K562 (cell line): ENCODE measurements around the gene SSTR1.

ENCODE experiments used
- CHCHD3 ChIP-seq: fragments of 250-450 bp; sonication (Bioruptor Pico); IDR thresholded peaks from 2 replicates; pipeline ENCODE4 v2.1.2; 2022; ENCODE audit warnings: mild to moderate bottlenecking
- CTCF ChIP-seq, 3 experiments: IDR thresholded peaks in 2 of 3; conservative IDR thresholded peaks in 1 of 3; 2 replicates each; pipeline ENCODE4 v1.5.1; 2011 to 2012; ENCODE audit warnings: low read length in 3 of 3, mild to moderate bottlenecking in 3 of 3, control low read depth in 2 of 3, improper control_type of control experiment in 1 of 3, inconsistent platforms in 1 of 3, low read depth in 1 of 3, mixed read lengths in 1 of 3, moderate library complexity in 1 of 3; ENCODE audit not compliant: insufficient read depth in 2 of 3
- GTF2A2 ChIP-seq: IDR thresholded peaks from 2 replicates; pipeline ENCODE4 v1.6.1; 2016; ENCODE audit warnings: mild to moderate bottlenecking, missing genetic modification characterization, missing compliant biosample characterization
- HEY1 ChIP-seq: fragments of 250-450 bp; sonication (Bioruptor Pico); IDR thresholded peaks from 2 replicates; pipeline ENCODE4 v1.5.0; 2020; ENCODE audit warnings: mild to moderate bottlenecking, moderate library complexity, borderline replicate concordance
- L3MBTL2 ChIP-seq: fragments of 450-650 bp; IDR thresholded peaks from 2 replicates; pipeline ENCODE4 v1.6.1; 2016; ENCODE audit warnings: mild to moderate bottlenecking, moderate library complexity
- MAFF ChIP-seq: IDR thresholded peaks from 2 replicates; pipeline ENCODE4 v1.6.1; 2012; ENCODE audit warnings: low read length, improper control_type of control experiment
- SRSF1 ChIP-seq: fragments of 200-400 bp; formaldehyde crosslinking; IDR thresholded peaks from 2 replicates; pipeline ENCODE4 v1.6.1; 2017; ENCODE audit warnings: mild to moderate bottlenecking, low read depth, low read length, moderate library complexity
- ZFP1 ChIP-seq: fragments of 450-650 bp; formaldehyde crosslinking; IDR thresholded peaks from 2 replicates; pipeline ENCODE4 v1.4.0; 2020; ENCODE audit warnings: mild to moderate bottlenecking, mixed read lengths
- ZNF184 ChIP-seq: sonication (generic); formaldehyde crosslinking; IDR thresholded peaks from 2 replicates; pipeline ENCODE4 v1.5.0; 2020; ENCODE audit warnings: missing genetic modification reagents

- TF ChIP-seq SRSF1 (no peak), CTCF (IDR thresholded peaks at IDR 0.05 in 2 of 3, conservative IDR thresholded peaks at IDR 0.05 in 1 of 3; ENCODE audit: insufficient read depth in 2 of 3, low read depth in 1 of 3, low read length in 3 of 3) (no peak), ZNF184 (CRISPR knock-in tag) (no peak), MAFF (no peak), HEY1 (CRISPR knock-in tag) (no peak), GTF2A2 (tag) (no peak), CHCHD3 (CRISPR knock-in tag) (no peak), L3MBTL2 (no peak), ZFP1 (CRISPR knock-in tag) (no peak)
Measured at GRCh38 chr14:38198425-38198824, 9.3 kb upstream of the SSTR1 start.
